Tibial artery (tissue), 4 donors: ENCODE results near the gene HSD3B1.

Source experiments
- DNase-seq, 2 donors: peaks; one replicate each; pipeline ENCODE4 v3.0.0-alpha.2; 2019
- H3K27ac ChIP-seq, 2 donors: fragments of 200-600 bp; sonication (generic) in 1 of 2; 1 replicate in 1 of 2; 2 replicates in 1 of 2; pipeline ENCODE4 v1.5.1; 2018 to 2019; ENCODE audit warnings: mild to moderate bottlenecking in 1 of 2
- H3K27me3 ChIP-seq, 2 donors: fragments of 200-600 bp; sonication (generic) in 1 of 2; one replicate each; pipeline versions ENCODE4 v1.5.1 to v1.6.0; 2016 to 2019
- H3K36me3 ChIP-seq, 3 donors: fragments of 200-600 bp; sonication (generic) in 2 of 3; one replicate each; pipeline ENCODE4 v1.5.1; 2016 to 2019; ENCODE audit warnings: mild to moderate bottlenecking in 2 of 3
- H3K4me1 ChIP-seq, 4 donors: fragments of 200-600 bp; sonication (generic) in 2 of 4; 1 replicate in 3 of 4; 2 replicates in 1 of 4; pipeline ENCODE4 v1.5.1; 2016 to 2019
- H3K4me3 ChIP-seq, 2 donors: fragments of 200-600 bp; sonication (generic) in 1 of 2; 1 replicate in 1 of 2; 2 replicates in 1 of 2; pipeline ENCODE4 v1.5.1; 2018 to 2019; ENCODE audit warnings: mild to moderate bottlenecking in 2 of 2
- H3K9me3 ChIP-seq, 3 donors: fragments of 200-600 bp; sonication (generic) in 1 of 3; one replicate each; pipeline ENCODE4 v1.5.1; 2016 to 2019
- CTCF ChIP-seq, 2 experiments: fragments of 200-600 bp in 1 of 2; fragments of 450-650 bp in 1 of 2; IDR thresholded peaks; one replicate each; pipeline ENCODE4 v1.5.1; 2017 to 2019; ENCODE audit warnings: antibody characterized with exemption in 2 of 2, mild to moderate bottlenecking in 1 of 2, moderate library complexity in 1 of 2
- intact Hi-C: fragments of 100-400 bp; cut with DNase I; formaldehyde crosslinking; loops from one replicate; pipeline ENCODE4 v1.15.0; 2023; ENCODE audit warnings: low total_unique reads

The HSD3B1 gene

GRCh38 chr1:119481951-119482350, 25.1 kb upstream of the HSD3B1 start:
- no peaks in the 10 kb centered on the region for H3K27me3 ChIP-seq
- H3K4me3 ChIP-seq, result no peak overlapping the region
- H3K4me1 ChIP-seq, result no peaks in the 10 kb centered on the region
- H3K9me3 ChIP-seq, result no peaks in the 10 kb centered on the region
- no peaks in the 10 kb centered on the region for H3K36me3 ChIP-seq
- intact Hi-C loops, result no loop called here
- no peak for TF ChIP-seq CTCF (IDR thresholded peaks at IDR 0.05)
- DNase-seq, result no peak
- no peak overlapping the region for H3K27ac ChIP-seq

DNA sequence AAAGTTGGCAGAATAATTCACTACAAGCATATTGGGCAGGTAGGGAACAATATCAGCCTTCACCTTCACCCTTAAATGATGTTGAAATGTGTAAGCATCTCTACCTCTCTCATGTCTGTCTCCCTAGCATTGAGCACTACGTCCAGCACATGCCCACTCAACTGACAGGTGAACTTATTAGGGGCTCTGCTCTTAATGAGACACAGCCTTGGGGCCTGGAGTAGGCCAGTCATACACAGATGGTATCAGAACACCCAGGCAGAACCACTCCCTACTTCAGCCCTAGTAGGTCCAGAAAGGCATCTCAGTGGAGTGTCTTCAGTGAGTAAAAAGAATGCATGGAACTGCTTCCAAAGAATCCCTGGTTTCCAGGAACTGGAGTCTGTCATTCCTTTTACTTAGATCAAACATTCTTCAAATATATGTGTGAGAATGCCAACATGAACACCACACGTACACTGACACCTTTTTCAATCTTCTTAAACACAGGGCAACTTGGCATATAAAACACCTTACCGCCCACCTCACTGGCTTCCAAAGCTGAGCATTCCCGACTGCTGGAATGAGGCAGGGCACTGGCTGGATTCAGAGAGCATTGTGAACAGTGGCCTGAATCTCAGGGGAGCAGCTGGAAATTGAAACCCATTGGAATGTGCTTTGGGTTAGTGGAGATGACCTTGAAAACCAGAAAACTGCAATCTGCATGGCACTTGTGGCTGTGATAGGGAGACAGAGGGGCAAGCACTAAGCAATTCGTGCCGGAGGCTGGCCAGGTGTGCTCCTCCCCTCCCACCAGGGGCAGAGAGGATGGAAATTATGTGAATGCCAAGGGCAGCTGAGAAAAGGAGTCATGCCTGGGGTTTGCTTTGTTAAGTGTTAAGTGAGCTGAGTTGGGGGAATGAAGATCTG, 24.2 kb upstream of the HSD3B1 start:
- Histone ChIP-seq H3K9me3 (no peaks in the 10 kb centered on the region), H3K4me1 (no peaks in the 10 kb centered on the region), H3K4me3 (no peak overlapping the region), H3K36me3 (no peaks in the 10 kb centered on the region), H3K27ac (no peak overlapping the region), H3K27me3 (no peaks in the 10 kb centered on the region)
- no peak for TF ChIP-seq CTCF (IDR thresholded peaks at IDR 0.05)
- intact Hi-C loops, result no loop called here
- no peak for DNase-seq

DNA sequence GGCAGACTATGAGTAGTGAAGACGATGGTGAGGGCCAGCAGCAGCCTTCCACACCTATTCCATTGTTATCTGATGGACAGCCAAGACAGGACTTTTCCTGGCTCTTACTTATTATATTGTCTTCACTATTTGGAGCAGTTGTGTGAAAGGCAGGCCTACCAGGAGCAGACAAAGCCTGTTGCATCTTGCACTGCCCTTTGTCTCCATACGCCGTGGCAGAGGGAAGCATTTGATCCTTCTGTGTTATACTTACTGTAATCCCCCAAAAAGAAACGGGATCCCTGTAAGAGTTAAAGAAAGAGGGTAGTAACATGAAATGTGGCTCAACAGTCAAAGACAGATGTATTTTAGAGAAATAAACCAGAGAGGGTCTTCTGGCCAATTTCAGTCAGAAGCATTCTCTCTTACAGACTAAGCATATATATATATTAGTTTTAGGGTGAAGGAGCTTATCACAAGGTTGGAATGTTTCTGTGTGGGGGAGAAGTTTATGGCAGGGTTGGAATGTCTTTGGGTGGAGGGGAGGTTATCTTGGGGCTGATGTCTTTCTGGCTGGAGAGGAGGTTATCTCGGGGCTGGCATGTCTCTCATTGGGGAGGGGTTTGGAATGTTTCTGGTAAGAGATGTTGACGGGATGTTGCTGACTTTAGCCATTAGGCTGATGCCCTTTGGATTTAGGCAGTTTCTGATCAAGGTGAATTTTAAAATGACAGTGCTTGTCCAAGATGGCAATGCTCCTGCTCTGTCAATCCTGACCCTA, 23.4 kb upstream of the HSD3B1 start:
- no peak for DNase-seq
- H3K27me3 ChIP-seq, result no peaks in the 10 kb centered on the region
- H3K4me1 ChIP-seq, result no peaks in the 10 kb centered on the region
- H3K4me3 ChIP-seq, result no peak overlapping the region
- H3K27ac ChIP-seq, result no peak overlapping the region
- no peaks in the 10 kb centered on the region for H3K9me3 ChIP-seq
- intact Hi-C loops, result no loop called here
- no peak for TF ChIP-seq CTCF (IDR thresholded peaks at IDR 0.05)
- H3K36me3 ChIP-seq, result no peaks in the 10 kb centered on the region

DNA sequence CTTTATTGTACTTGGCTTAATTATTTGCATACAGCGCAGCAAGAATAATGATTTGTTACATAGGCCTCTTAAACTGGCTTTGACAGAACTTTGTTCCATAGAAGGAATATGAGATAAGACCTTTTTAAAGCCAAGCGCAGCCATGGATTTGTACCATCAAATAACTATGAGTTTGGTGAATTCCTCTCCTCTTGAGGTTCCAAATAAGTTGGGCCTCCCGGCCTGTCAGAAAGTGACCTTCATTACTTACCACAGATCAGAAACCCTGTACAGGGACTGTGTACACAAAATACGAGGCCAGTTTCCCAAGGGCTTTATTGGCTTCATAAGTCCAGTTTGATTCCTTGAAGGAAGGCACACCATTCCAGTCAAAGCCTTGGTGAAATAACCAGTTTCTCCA, 21.8 kb upstream of the HSD3B1 start:
- no peaks in the 10 kb centered on the region for H3K4me1 ChIP-seq
- DNase-seq, result no peak
- no peaks in the 10 kb centered on the region for H3K9me3 ChIP-seq
- H3K27ac ChIP-seq, result no peak overlapping the region
- intact Hi-C loops, result no loop called here
- H3K36me3 ChIP-seq, result no peaks in the 10 kb centered on the region
- H3K4me3 ChIP-seq, result no peak overlapping the region
- H3K27me3 ChIP-seq, result no peaks in the 10 kb centered on the region
- TF ChIP-seq CTCF (IDR thresholded peaks at IDR 0.05), result no peak

GRCh38 chr1:119488216-119488615, 18.8 kb upstream of the HSD3B1 start:
- no peaks in the 10 kb centered on the region for H3K36me3 ChIP-seq
- H3K27ac ChIP-seq, result no peak overlapping the region
- H3K9me3 ChIP-seq, result no peaks in the 10 kb centered on the region
- H3K4me3 ChIP-seq, result no peak overlapping the region
- H3K4me1 ChIP-seq, result no peaks in the 10 kb centered on the region
- TF ChIP-seq CTCF (IDR thresholded peaks at IDR 0.05), result no peak
- no peak for DNase-seq
- intact Hi-C loops, result no loop called here
- no peaks in the 10 kb centered on the region for H3K27me3 ChIP-seq
